C4-2B (cell line): ENCODE data around the gene WDR37.
"Not testable (repeated sequence)": the region's sequence is repeated elsewhere in the genome, so short reads cannot be mapped to it uniquely, and the experiment has no call there.

ENCODE experiments used
- H3K27ac ChIP-seq: fragments of 450-650 bp; 2 replicates; pipeline ENCODE4 v1.5.1; 2017
- ZFX ChIP-seq: fragments of 450-650 bp; IDR thresholded peaks from 2 replicates; pipeline ENCODE4 v1.6.1; 2017
- TF ChIP-seq, protein P1 (sequence below): fragments of 450-650 bp; conservative IDR thresholded peaks from 2 replicates; pipeline ENCODE4 v1.5.1; 2017; ENCODE audit warnings: mild to moderate bottlenecking

WDR37 gene

DNA sequence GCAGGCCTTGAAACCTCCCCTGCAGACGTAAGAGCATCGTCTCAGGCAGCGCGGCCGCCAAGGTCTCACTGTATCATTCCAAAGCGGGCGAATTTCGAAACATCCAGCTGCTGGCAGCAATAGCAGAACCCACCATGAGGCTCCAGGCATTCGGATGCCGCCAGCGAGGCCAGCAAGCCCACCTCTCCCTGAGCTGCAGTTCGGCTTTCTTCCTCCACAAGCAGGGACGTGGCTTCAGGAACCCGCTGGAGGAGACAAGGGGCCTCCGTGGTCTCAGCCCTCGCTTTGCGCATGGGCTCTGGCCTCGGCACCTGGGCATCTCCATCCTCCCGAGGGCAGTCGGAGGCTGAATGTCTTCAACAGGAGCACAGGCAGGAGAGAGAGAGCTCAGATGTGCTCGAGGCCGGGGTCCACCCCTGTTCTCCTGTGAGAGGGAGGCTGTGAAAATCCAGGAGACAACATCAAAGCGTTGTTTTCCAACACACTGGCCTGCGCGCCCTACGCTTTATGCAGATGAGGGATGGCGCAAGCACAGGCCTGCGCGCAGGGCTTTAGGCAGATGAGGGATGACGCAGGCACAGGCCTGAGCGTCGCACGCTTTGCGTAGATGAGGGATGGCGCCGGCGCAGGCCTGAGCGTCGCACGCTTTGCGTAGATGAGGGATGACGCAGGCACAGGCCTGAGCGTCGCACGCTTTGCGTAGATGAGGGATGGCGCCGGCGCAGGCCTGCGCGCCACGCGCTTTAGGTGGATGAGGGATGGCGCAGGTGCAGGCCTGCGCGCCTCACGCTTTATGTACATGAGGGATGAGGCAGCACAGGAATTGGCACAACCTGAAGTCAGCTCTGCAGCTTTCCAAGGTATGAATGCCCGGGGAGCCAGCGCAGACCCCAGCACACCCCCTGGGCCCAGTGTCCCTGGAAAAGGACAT lies 103.2 kb downstream of the WDR37 start:
- H3K27ac ChIP-seq, result no peak overlapping the region
- TF ChIP-seq, protein P1, sequence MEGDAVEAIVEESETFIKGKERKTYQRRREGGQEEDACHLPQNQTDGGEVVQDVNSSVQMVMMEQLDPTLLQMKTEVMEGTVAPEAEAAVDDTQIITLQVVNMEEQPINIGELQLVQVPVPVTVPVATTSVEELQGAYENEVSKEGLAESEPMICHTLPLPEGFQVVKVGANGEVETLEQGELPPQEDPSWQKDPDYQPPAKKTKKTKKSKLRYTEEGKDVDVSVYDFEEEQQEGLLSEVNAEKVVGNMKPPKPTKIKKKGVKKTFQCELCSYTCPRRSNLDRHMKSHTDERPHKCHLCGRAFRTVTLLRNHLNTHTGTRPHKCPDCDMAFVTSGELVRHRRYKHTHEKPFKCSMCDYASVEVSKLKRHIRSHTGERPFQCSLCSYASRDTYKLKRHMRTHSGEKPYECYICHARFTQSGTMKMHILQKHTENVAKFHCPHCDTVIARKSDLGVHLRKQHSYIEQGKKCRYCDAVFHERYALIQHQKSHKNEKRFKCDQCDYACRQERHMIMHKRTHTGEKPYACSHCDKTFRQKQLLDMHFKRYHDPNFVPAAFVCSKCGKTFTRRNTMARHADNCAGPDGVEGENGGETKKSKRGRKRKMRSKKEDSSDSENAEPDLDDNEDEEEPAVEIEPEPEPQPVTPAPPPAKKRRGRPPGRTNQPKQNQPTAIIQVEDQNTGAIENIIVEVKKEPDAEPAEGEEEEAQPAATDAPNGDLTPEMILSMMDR, result no peak
- no peak for TF ChIP-seq ZFX

DNA sequence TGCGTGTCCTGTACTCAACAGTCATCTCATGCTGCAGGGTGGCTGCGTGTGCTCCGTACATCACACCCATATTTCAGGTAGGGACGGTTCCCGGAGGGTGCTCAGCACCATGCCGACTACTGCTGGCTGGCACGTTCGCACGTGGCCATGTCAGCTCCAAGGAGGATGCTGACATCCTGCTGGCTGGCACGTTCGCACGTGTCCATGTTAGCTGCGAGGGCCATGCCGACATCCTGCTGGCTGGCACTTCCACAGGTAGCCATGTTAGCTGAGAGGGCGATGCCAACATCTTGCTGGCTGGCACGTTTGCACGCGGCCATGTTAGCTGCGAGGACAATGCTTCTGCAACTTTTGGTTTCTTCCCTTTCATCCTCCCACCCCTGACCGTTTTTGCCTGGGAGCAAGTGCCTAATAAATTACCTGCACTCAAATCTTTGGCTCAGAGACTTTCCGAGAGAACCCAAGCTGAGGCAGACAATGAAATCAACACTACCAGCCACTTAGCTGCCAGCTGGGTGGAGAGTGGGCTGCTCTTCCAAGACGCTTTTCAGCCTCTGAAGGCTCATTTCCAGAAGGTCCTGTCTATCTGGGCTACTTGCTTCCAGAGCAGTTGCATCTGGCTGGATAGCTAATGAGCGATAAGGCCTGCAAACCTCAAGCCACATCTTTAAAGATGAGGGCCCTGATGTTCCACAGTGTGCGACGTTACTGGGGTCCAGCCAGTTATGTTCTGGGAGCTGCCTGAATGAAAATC lies 104.6 kb downstream of the WDR37 start:
- H3K27ac ChIP-seq, result no peak overlapping the region
- no peak for TF ChIP-seq ZFX
- TF ChIP-seq, protein P1, result no peak

DNA sequence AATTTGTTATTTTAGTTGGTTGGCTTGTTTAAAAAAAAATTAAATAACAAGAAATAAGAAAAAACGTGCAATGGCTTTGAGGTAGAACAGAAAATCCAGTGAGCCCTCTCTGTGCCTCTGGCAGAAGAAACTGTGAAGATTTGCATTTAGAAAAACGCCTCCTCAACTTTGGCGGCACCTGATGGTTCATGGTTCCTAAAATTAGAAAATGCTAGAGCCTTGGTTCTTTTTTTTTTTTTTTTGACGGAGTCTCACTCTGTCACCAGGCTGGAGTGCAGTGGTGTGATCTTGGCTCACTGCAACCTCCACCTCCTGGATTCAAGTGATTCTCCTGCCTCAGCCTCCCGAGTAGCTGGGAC lies 105.1 kb downstream of the WDR37 start:
- H3K27ac ChIP-seq, result not testable (repeated sequence)

DNA sequence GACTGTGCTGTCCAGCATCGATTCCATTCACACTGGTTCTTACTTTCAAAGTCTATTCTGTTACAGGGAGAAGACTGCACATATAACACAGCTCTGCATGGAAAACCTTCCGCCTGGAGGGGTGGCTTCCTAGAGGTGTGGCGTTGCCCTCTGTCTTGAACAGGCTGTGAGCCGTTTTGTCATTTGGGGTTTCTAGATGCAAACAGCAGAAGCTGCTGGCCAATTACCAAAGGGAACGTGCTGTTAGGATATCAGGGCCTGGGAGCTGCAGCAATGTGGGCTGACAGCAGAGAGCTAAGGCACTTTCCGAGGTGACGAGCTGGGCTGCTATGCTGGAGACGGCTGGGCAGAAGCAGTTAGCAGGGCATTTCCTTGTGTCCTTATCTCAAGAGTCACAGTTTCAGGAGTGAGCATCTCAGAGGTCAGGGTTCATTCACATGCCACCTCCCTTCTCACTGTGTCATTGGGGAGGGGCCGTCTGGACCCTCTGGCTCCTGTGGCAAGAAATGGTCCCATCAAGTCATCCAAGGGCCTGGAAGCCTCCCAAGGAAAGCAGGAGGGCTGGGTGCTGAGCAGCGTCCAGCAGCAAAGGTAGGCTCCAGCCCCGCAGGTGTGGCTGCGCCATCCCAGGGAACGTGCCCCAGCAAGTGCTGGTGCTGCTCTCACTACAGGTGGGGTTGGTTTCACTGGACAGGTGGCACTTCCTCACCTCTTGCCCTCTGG lies 106.5 kb downstream of the WDR37 start:
- no peak overlapping the region for H3K27ac ChIP-seq
- TF ChIP-seq ZFX, result no peak
- TF ChIP-seq, protein P1, result no peak

DNA sequence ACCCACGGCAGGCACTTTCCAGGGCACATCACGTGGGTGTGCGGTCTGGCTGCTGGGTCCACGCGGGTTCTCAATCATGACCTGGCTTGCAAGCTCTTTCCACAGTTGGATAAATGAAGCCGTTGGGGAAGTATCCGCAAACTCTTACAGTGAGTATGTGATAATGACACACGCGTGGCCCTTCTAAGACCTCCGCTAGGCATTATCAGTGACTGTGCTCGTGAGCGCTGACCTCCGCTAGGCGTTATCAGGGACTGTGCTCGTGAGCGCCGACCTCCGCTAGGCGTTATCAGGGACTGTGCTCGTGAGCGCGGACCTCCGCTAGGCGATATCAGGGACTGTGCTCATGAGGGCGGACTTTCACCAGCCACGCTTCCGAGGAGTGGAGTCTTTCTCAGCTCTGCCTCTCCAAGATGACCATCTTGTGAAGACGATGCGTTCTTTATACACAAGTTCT lies 107.0 kb downstream of the WDR37 start:
- no peak overlapping the region for H3K27ac ChIP-seq
- TF ChIP-seq ZFX, result no peak
- TF ChIP-seq, protein P1, result no peak

DNA sequence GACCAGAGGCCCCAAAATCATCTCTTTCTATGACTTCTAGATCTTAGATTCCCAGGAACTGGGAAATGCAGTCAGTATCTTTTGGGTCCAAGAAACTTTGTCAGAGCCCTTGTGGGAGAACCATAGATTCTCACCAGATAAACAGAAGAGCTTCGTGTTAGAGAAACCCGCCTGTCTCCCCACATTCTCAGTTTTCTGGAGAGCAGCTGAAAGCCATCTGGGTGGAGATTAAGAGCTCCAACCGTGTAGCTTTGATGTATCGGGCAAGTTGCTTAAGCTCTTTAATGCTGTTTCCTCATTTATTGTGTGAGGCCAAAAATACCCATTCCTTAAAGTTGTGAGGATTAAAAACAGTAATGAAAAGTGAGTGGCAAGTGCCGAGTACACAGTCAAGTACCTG lies 107.6 kb downstream of the WDR37 start:
- TF ChIP-seq ZFX, result no peak
- TF ChIP-seq, protein P1, result no peak
- H3K27ac ChIP-seq, result no peak overlapping the region

DNA sequence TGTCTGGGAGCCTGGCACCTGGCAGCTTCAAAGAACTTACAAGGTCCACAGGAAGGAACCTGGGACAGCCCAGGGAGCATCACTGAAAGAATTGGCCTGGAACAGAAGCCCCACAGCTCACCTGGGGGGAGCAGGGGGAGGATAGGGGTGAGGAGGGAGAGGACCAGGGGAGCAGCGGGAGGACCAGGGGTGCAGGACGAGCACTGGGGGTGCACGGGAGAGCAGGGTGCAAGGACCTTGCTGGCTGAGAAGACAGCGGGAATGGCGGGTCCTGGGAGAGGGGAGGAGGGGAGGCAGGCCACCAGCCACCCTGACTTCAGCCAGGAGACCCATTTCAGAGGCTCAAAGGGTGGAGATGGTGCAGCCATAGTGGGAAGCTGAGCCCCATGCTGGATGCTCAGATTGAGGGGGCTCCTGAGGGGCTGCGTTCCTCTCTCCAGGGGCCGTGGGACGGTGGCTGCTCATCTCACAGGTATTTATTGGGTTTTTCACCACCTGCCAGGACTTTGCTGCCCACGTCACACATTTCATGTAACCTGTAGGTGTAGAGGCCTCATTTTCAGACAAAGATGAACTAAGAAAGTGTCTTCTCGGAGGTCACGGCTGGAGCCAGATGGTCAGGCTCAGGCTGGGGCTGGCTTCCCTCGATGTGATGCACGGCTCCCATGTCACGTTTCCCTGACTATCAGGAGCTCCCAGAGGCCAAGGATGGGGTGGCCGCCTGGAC lies 110.1 kb downstream of the WDR37 start:
- no peak overlapping the region for H3K27ac ChIP-seq
- TF ChIP-seq ZFX, result no peak
- TF ChIP-seq, protein P1, result no peak
